HG03575 (cell line): ENCODE results near the gene RHCG.

Source experiments
- ATAC-seq: cut with Tn5 transposase; IDR thresholded peaks from one replicate; pipeline ENCODE4 v1.9.1; 2021; ENCODE audit not compliant: unreplicated experiment, insufficient number of reproducible peaks, low FRiP score; ENCODE audit errors: extremely low read depth

The RHCG gene

DNA sequence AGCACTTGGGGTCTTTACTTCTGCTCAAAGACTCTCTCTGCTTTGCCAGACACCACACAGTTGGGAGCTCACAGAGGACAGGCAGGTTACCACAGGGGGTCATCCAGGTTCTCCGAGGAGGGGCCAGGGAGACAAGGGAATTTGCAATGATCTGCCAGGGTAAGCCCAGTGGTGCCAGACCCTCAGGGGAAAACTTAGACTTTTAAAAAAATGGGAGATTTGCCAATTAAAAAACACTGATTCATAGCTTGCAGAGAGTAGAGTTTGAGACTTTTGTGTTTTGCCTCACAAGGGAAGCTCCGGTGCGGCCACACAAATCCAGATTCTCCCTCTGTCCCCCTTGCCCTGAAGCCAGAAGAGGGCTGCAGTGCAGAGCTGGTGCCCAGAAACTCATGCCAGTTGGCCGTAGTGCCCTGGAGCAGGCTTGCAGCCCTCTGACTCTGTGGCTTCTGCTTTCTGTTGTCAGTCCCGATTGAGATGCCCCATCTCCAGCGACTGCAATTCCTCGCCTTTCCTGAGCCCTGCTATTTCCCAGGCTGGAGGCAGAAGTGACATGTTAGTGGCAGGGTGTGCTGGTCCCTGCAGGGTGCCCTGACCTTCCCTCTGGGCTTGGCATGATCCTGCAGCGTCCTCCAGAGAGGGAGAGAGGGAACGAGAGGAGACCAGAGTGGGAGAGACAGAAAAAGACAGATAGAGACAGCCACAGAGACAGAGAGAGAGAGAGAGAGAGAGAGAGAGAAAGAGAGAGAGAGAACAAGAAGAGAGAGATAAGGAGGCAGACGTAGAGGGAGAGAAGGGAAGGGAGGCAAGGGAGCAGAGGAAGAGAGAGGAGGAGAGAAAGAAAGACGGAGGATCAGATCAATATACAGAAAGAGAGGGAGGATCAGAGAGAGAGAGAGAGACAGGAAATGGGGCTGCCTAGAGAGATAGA, 46.0 kb downstream of the RHCG start:
- ATAC-seq = no peak

DNA sequence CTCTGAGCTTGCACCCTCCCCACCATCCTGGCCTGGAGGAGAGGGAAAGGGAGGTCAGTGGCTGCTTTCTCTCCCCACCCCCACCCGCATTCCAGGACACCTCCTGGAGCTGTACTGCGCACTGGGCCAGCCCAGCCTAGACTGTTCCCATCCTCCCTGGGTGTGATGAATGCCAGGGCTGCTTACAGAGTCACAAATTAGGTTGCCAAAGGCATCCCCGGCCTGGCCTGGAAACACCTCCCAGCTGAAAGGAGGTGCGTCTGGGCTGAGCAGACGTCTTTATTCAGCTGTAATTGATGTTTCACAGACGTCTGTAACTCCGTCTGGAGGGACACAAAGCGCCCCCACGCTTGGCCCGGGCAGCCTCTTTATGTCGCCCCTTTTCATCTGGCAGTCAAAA, 47.6 kb downstream of the RHCG start:
- no peak for ATAC-seq

DNA sequence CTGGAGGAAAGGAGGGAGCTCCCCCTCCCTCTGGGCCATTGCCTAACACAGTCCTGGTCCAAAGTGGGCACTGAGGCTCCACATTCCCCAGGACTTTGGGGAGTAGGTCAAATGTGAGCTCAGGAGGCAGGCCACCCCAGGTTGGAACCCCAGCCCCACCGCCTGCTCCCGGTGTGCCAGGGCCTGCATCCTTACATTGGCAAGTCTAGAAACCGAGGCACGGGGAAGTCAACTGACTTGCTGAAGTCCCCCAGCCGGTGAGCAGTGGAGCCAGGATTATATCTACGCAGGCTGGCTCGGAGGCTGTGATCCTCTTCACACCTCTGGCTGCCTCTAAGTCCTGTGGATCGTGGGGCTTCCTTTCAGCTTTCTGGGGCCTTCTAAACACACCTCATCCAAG, 48.7 kb downstream of the RHCG start:
- no peak for ATAC-seq

DNA sequence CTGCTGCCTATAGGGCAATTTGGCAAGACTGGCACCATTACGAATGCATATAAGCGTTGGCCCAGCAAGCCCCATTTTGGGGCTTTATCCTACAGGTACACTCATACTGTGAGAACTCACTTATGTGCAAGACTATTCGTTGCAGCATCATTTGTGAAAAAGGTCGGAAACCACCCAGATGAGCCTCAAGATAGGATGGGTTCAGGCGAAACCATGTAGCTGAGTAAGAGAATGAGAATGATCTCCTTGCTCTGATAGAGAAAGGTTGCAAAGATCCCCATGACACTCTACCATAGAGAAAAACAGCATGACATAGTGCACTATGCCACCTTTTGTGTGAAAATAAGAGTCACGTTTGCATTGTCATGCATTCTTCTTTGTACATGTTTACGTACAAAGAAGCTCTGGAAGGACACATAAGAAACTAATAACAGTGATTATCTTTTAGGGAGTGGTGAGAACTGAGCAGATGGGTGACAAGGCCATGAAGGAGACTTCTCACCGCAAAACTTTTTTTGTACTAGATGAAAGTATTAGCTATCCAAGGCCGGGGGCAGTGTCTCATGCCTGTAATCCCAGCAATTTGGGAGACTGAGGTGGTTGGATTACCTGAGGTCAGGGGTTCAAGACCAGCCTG, 50.0 kb downstream of the RHCG start:
- ATAC-seq = no peak

DNA sequence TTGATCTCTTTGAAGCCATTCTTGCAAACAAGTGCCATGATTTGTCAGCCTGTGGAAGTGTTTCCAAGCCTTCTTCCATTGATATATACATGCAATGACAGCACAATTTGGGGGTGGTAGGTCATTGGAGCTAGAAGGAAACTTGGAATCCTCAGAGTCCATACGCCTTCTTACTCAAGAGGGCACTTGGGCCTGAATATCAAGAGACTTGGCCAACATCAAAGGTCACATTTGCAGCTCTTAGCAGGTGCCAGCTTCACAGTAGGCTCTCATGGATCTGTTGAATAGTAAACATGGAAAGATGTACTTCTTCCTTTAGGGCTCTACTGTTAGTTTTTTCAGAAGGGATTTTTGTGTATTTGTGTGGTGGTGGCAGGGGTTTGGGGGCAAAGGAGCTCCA, 50.9 kb downstream of the RHCG start:
- no peak for ATAC-seq

DNA sequence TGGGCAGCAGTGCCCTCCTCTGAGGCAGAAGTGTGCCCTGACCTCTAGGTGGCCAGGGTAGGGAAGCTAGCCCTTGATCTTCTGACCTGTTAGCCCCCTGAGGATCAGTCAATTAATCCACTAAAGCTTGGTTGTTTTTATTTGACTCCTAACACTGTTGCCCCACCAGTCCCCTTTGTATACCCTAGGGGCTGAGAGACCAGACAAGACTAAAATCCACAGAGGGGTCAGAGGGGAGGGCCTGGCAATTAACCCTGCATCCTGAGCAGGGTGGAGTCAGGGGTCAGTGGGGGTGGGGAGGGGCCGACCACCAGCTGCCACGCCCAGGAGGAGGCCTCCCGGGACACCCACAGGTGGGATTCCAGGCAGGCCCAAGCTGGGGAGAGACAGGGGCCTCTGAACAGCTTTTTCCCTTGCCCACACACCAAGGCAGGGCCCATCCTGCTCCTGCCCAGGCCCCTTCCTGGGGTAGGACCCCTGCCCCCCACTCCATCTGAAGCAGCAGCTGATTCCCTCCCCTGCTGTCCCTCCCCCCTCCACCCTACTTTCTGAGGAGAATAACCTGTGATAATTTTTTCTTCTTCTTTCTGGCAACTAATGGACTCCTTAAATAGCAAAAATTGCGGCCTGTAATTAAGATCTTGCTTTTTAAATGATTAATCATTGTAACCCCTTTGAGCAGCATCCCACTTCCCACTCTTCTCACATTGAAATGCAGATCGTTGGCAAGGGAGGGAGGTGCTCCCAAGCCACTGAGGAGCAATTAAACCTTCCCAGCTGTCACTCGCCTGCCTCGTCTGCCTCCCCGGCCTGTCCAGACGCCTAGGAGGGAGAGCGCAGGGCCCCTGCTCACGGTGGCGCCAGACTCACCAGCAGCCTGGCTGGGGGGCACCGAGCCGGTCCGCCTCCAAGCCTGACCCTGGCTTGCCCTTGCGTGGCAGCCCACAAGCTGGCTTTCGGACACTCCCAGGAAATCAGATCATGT, 51.9 kb downstream of the RHCG start:
- ATAC-seq = no peak

DNA sequence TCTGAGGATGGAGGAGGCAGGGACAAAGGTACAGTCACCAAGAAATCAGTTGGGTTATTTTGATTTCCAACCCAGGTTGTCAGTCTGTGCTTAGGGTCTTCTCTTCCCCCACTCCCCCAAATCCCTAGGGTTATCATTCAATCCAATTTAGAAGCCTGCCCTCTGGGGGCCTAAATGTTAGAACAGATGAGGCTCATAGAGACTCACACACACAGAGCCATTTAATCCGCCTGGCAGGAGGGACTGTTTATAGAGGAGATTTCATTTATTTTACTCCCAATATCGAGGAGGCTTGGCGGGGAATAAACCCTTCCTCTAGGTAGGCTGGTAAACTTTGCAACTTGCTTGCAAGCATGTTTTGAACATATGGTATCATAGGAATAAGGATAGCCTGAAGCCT, 52.8 kb downstream of the RHCG start:
- no peak for ATAC-seq

DNA sequence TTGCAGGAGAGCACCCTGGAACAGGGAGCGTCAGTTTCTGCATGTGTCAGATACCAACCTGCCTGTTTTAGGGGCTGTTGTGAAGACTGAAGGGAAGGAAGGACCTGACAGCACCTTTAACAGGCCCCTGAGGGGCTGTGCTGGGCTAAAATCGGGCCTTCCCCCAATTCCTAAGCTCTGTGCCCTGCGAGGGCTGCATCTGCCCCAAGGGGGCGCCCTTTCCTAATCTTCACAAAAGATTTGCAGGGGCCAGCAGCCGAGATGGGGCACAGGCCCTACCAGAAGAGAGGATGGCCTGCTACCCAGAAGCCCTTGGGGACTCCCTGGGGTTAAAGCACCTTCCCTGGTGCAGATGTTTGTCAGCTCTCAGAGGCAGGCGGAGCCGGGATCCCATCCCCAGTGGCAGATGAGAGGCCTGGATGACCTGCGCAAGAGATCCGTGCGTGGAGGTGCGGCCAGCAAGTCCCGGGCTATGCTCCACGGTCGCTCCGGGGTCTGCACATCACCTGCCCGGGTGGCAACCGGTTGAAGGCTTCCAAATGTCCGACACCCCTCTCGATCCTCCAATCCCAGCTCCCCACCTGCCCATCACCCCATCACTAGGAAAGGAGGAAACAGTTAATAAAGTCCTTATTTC, 53.6 kb downstream of the RHCG start:
- ATAC-seq = no peak

DNA sequence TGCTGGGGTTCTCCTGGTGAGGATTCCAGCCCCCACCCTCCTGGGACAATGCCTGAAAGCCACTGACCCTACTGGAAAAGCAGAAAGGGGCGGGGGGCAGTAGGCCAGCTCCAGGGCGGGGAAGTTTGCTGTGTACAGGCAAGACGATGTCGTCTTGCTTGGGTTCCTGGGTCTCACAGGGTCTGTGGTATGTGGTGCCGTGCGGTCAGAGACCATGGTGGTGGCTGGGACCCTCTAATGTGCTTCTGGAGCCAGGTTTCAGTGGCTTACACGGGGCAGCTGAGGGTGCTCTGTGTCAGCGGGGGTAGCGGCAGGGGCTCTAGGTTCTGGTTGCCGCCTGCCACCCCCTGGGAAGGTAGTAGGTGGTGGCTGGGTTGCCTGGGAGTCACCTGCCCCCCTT, 54.2 kb downstream of the RHCG start:
- ATAC-seq = no peak

DNA sequence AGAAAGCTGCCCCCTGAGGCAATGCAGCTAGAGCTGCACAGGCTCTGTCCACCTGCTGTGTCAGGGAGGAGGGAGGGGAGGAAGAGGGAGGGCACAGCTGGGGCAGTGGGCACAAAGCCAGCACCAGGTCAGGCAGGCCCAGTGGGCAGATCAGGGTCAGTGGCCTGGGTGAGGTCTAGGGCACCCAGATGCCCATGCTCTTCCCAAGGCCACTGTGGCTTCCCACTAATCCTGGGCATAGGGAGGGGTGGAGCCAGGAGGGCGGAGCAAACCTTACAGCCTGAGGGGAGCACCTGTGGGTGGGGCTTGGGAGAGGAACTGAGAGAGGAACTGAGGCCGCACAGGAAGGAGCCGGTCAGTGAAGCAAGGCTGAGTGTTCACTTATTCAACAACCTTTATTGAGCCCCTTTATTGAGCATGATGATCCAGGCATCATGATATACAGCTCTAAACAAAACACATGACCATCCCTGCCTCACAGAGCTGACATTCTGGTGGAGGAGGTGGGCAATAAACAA, 55.0 kb downstream of the RHCG start:
- peak; percentile 74 for ATAC-seq

DNA sequence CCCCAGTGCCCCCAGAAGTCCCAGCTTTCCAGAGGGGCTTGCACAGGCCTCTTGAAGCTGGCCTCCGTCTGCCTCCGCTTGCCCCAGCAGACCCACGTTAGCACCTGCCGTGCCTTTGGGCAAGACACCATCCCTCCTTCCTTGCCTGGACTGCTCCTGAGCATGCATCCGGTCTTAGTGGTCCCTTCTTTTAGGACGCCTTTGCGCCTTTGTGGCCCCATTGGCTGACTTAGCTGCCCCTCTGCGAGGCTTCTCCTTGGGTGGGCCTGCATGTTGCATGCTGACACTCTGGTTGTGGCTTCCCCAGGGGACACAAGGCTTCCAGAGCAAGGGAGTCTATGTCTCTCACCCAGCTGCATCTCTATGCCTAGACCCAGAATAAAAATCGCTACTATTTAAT, 56.6 kb downstream of the RHCG start:
- ATAC-seq = no peak

DNA sequence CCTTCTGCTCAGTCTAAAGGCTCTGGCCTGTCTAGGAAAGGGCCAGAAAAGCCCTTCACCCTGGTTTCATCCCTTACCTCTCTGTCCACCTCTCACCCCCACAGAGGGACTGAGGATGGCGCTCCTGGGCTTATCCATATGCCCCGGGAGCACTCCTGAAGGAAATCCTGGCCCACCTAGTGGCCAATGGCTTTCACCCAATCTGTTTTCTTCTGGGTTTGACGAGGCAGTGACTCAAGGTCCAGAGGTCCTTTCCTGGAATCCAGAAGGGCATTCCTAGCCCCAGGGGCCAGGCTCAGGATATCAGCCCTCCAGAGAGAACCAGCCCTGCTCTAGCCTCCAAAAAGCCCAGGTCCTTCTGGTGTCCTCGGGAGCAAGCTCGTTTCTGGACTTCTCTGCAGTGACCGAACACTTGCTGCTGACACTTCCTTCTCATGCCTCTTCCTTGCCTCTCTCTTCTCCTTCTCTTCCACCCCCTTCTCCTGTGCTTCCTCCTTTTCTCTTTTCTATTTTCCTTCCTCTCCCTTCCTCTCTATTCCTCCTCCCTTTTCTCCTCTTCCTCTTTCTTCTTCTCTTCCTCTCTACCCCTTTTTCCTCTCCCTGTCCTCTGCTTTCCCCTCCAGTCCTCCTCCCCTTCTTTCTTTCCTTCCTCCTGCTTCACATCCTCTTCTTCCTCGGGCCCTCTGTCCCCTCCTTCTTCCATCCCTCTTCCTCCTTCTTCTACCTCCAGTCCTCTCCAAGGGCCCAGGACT, 59.6 kb downstream of the RHCG start:
- ATAC-seq = no peak

DNA sequence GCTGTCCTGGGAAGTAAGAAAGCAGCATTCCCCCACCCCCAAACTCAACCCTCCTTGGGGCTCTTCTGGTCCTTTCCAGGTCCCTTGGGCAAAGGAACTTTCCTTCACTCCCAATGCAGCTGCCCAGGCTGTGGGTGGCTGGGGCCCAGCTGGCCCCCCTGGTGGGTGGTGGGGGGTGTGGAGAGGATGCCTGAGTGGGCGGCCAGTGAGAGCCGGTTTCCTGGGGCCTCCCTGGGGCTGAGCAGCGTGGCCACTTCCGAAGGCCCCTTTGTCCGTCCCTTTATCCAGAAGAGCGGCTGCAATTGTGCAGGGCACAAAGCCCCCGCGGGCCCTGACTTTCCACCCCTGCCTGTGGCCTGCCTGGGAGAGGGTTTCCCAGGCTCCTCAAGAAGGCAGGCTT, 61.0 kb downstream of the RHCG start:
- ATAC-seq = no peak

DNA sequence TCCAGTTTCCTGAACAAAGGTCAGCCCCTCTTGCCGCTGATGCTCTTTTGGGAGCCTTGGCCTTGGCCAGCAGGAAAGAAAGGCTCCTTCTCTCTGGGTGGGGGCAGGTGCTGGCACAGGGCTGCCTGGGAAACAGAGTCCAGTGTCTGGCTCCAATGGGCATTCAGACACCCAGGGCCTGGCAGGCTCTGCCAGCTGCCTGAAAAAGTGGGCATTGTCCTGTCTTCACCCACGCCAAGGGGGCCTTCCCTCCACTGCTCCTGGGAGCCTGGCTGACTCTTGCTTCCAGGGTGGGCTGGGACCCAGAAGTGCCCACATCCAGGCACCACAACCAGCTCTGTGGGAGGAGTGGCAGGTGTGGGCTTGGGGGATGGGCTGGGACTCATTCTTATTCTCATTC, 62.7 kb downstream of the RHCG start:
- no peak for ATAC-seq

DNA sequence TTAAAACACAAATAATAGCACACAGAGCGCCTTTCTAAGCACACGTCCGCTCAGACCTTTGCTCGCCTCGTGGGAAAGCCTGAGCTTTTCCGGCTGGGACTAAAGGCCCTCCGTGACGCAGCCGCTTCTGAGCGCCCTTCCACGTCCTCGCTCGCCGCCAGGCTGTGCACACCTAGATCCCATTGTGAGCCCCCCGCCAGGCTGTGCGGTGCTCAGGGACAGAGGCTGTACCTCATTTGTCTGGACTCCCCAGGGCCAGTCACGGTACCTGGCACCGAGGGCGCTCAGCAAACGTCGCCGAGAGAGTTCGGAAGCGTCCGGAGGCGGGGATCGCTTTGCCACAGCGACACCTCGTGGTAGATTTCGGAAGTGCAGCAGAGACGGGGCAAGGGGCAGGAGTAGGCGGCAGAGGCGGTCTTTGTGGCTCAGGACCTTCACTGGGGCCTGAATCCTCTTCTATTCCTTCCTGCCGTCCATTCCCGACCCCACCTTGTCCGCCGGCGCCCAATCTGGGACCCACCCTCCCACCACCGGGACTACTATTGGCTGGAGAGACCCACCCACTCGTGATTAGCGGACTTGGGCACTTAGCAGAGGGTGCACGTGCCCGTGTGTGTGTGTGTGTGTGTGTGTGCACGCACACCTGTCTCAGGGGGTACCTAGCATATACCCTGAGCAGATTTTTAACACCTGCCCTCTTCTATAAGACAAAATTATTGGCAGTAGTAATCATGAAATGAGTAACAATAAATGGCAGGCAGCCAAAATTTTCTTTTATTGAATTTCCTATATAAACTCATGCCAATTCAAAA, 65.6 kb downstream of the RHCG start:
- no peak for ATAC-seq

DNA sequence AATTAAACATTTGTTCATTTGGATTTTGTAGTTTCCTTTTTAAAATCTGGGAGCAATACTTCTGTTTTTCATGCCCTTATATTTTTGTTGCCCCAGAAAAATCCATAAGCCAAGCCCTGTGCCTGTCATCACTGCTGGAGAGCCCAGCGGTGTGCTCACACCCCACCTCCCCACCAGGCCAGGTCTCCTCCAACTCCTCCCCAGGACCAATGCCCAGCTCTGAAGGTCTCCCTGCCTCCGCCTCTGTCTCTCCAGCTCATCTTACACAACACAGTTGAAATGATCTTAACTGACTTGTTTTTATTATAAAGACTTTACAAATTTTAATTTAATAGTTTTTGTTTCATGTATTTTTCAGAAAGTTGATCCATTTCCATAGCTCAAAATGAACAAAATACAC, 66.4 kb downstream of the RHCG start:
- no peak for ATAC-seq

DNA sequence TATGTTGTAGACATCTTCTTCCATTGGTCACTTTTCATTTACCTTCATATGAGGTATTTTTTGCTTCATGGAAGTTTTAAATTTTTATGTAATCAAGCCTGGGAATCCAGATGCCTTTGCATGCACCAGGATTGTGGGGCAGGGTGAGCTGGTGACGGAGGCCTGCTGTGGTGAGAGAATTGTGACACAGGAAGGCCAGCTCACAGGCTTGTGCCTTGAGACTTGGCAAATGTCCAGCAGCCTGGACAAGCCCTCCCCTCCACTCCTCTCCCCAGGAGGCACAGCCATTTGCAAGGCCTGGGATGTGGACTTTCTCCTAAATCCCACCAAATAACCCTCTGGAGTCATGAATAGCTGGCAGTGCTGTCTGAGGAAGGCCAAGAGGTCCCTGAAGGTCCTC, 67.4 kb downstream of the RHCG start:
- no peak for ATAC-seq
